Spleen (tissue), 11 donors: ENCODE data around the gene THOC7. TPM values are rescaled to one million over a fixed set of nuclear protein-coding genes. Genes with fewer than 3 reads are reported as not detected.

Source experiments
- DNase-seq: peaks from one replicate; pipeline ENCODE4 v3.0.0-alpha.2; 2020
- H3K27ac ChIP-seq, 8 donors: fragments of 200-600 bp; sonication (generic) in 7 of 8; 1 replicate in 4 of 8; 2 replicates in 4 of 8; pipeline versions ENCODE4 v1.5.0 to v1.8.0; 2016 to 2021; ENCODE audit warnings: inconsistent platforms in 4 of 8, mild to moderate bottlenecking in 4 of 8, moderate library complexity in 1 of 8
- H3K27me3 ChIP-seq, 7 donors: fragments of 200-600 bp; sonication (generic) in 6 of 7; replicated peaks in 1 of 7; 1 replicate in 4 of 7; 2 replicates in 3 of 7; pipeline versions ENCODE4 v1.5.0 to v1.8.0; 2016 to 2021; ENCODE audit warnings: inconsistent platforms in 3 of 7, mild to moderate bottlenecking in 1 of 7
- H3K36me3 ChIP-seq, 6 donors: fragments of 200-600 bp; sonication (generic) in 5 of 6; 1 replicate in 4 of 6; 2 replicates in 2 of 6; pipeline versions ENCODE4 v1.5.0 to v1.8.0; 2016 to 2021; ENCODE audit warnings: inconsistent platforms in 2 of 6
- H3K4me1 ChIP-seq, 6 donors: fragments of 200-600 bp; sonication (generic) in 5 of 6; 1 replicate in 3 of 6; 2 replicates in 3 of 6; pipeline versions ENCODE4 v1.5.0 to v1.8.0; 2016 to 2021; ENCODE audit warnings: inconsistent platforms in 3 of 6
- H3K4me3 ChIP-seq, 8 donors: fragments of 200-600 bp; sonication (generic) in 7 of 8; 1 replicate in 4 of 8; 2 replicates in 4 of 8; pipeline versions ENCODE4 v1.5.0 to v1.8.0; 2016 to 2021; ENCODE audit warnings: inconsistent platforms in 4 of 8, mild to moderate bottlenecking in 4 of 8, moderate library complexity in 2 of 8
- H3K9me3 ChIP-seq, 8 donors: fragments of 200-600 bp; sonication (generic) in 7 of 8; 1 replicate in 4 of 8; 2 replicates in 4 of 8; pipeline versions ENCODE4 v1.5.0 to v1.8.0; 2016 to 2021; ENCODE audit warnings: inconsistent platforms in 4 of 8
- CTCF ChIP-seq, 11 experiments: fragments of 200-600 bp in 7 of 11; fragments of 450-650 bp in 4 of 11; sonication (generic) in 4 of 11; IDR thresholded peaks in 8 of 11; conservative IDR thresholded peaks in 3 of 11; 1 replicate in 7 of 11; 2 replicates in 4 of 11; pipeline versions ENCODE4 v1.4.0 to v1.8.0; 2016 to 2021; ENCODE audit warnings: antibody characterized with exemption in 11 of 11, inconsistent platforms in 4 of 11, mild to moderate bottlenecking in 1 of 11
- POLR2A ChIP-seq, 3 donors: fragments of 450-650 bp; IDR thresholded peaks; one replicate each; pipeline ENCODE4 v1.5.1; 2017; ENCODE audit warnings: antibody characterized with exemption in 3 of 3, mild to moderate bottlenecking in 1 of 3
- POLR2AphosphoS5 ChIP-seq, 3 donors: sonication (generic); formaldehyde crosslinking; IDR thresholded peaks; one replicate each; pipeline ENCODE4 v1.5.1; 2017; ENCODE audit warnings: antibody characterized with exemption in 3 of 3
- WGBS, 5 donors: extraction: QIAGEN DNeasy Blood & Tissue Kit in 3 of 5; methylation state at CpG; one replicate each; pipeline versions ENCODE4 v1.1.5 to v1.1.7; 2013 to 2018; 5-methylcytosine and 5-hydroxymethylcytosine counted together
- intact Hi-C: fragments of 100-400 bp; cut with DNase I; formaldehyde crosslinking; loops from one replicate; pipeline ENCODE4 v1.15.0; 2023; ENCODE audit warnings: low total_unique reads
- polyA plus RNA-seq, 3 donors: library from polyadenylated mRNA; stranded (reverse); fragments of 200-250 nt; gene quantifications; one replicate each; pipeline ENCODE4 v1.2.1, GENCODE V29; 2013
- total RNA-seq, 7 donors: library from RNA; depleted of rRNA in 3 of 7; stranded (reverse); fragments of >200 nt in 3 of 7; fragmentation: NEBNext Ultra II Directional in 4 of 7; extraction: Animal tissue kit (Norgen Biotek cat#: 25700) in 4 of 7; gene quantifications; one replicate each; pipeline versions ENCODE4 v1.1.0 to v1.2.1, GENCODE V29; 2016 to 2021
- donor health status: healthy with polysubstance abuse.
- donor health status: DM: no; HTN: no; CAD: no; lungs with moderate emphysema.
- donor health status: DM: no; HTN: no; CAD: no.
- donor health status: Bipolar disorder and iron deficiency.
- donor health status: healthy.
- donor health status: DM: no; HTN: no; CAD: no.
- donor health status: DM: yes; HTN: yes; CAD: no.

The THOC7 gene
- total and polyA plus RNA-seq, 10 donors, result 23.8 to 74.6 (median 39.0) TPM

- Histone ChIP-seq H3K9me3 (no peaks in the 10 kb centered on the region), H3K4me3 (no peak overlapping the region), H3K36me3 (peaks cover 0 to 16% (median 0%) of the 10 kb centered on the region in 6 donors), H3K27ac (no peak overlapping the region), H3K27me3 (no peaks in the 10 kb centered on the region), H3K4me1 (peaks cover 3 to 90% (median 40%) of the 10 kb centered on the region in 6 donors)
- intact Hi-C loops, result no loop called here
- no peak for DNase-seq
- TF ChIP-seq CTCF (IDR thresholded peaks at IDR 0.05 in 8 of 11, conservative IDR thresholded peaks at IDR 0.05 in 3 of 11) (no peak), POLR2A (IDR thresholded peaks at IDR 0.05) (no peak), POLR2AphosphoS5 (IDR thresholded peaks at IDR 0.05) (no peak)
- 90 to 96% (median 95%) methylated on average over 2 of the region's 2 CpGs for WGBS, 5 donors
These were observed 8.7 kb upstream of the THOC7 start for GRCh38 chr3:63872135-63872924.

GRCh38 chr3:63870615-63871005 is 7.0 kb upstream of the THOC7 start:
- intact Hi-C loops, result no loop called here
- no peak overlapping the region for H3K4me3 ChIP-seq
- H3K27ac ChIP-seq, result no peak overlapping the region
- 58 to 72% (median 66%) methylated on average over 2 of the region's 2 CpGs for WGBS, 5 donors
- DNase-seq, result no peak
- peaks cover 0 to 17% (median 0%) of the 10 kb centered on the region in 6 donors for H3K36me3 ChIP-seq
- H3K9me3 ChIP-seq, result no peaks in the 10 kb centered on the region
- no peaks in the 10 kb centered on the region for H3K27me3 ChIP-seq
- H3K4me1 ChIP-seq, result peaks cover 3 to 87% (median 36%) of the 10 kb centered on the region in 6 donors
- no peak for TF ChIP-seq CTCF (IDR thresholded peaks at IDR 0.05 in 8 of 11, conservative IDR thresholded peaks at IDR 0.05 in 3 of 11)
- no peak for TF ChIP-seq POLR2AphosphoS5 (IDR thresholded peaks at IDR 0.05)
- no peak for TF ChIP-seq POLR2A (IDR thresholded peaks at IDR 0.05)

- H3K4me3 ChIP-seq, result no peak overlapping the region
These were observed 6.5 kb upstream of the THOC7 start for GRCh38 chr3:63869940-63870614.

More at GRCh38 chr3:63869940-63870614, 6.5 kb upstream of the THOC7 start:
- TF ChIP-seq POLR2A (IDR thresholded peaks at IDR 0.05) (no peak), POLR2AphosphoS5 (IDR thresholded peaks at IDR 0.05) (no peak), CTCF (IDR thresholded peaks at IDR 0.05 in 8 of 11, conservative IDR thresholded peaks at IDR 0.05 in 3 of 11) (no peak)
- Histone ChIP-seq H3K9me3 (no peaks in the 10 kb centered on the region), H3K36me3 (peaks cover 0 to 17% (median 0%) of the 10 kb centered on the region in 6 donors), H3K27ac (no peak overlapping the region), H3K4me1 (peaks cover 4 to 86% (median 37%) of the 10 kb centered on the region in 6 donors), H3K27me3 (no peaks in the 10 kb centered on the region)
- no peak for DNase-seq
- intact Hi-C loops, result no loop called here
- 84 to 91% (median 87%) methylated on average over 3 of the region's 3 CpGs for WGBS, 5 donors
